OCI-LY1 (cell line): Measurements from ENCODE around the gene GTPBP3.

Experiments
- CTCF ChIP-seq: fragments of 200-600 bp; sonication (generic), shearing (Covaris generic); IDR thresholded peaks from 2 replicates; pipeline ENCODE4 v1.5.1; 2017; ENCODE audit warnings: mild to moderate bottlenecking, antibody characterized with exemption, low read length, moderate library complexity, mixed read lengths
- EZH2 ChIP-seq: fragments of 200-600 bp; sonication (generic), shearing (Covaris generic); IDR thresholded peaks from 2 replicates; pipeline ENCODE4 v1.8.0; 2017; ENCODE audit warnings: borderline replicate concordance, mixed run types, mild to moderate bottlenecking, antibody characterized with exemption, low read length, moderate library complexity, mixed read lengths

- TF ChIP-seq CTCF (no peak), EZH2 (no peak)
Measured at GRCh38 chr19:17336872-17337674, at the start of gene GTPBP3.
